Stimulated activated CD8-positive, alpha-beta memory T cell treated with anti-CD3 and anti-CD28 coated beads, Interleukin-7, amount 100 ng/mL, for 1 hour (primary cell): ENCODE results near the gene SPPL2B.
"Not testable (repeated sequence)": the region's sequence is repeated elsewhere in the genome, so short reads cannot be mapped to it uniquely, and the experiment has no call there.

Experiments used
- DNase-seq, 2 donors: peaks; one replicate each; pipeline ENCODE4 v3.0.0-alpha.2; 2020; ENCODE audit warnings: low read depth in 2 of 2

Gene SPPL2B

DNA sequence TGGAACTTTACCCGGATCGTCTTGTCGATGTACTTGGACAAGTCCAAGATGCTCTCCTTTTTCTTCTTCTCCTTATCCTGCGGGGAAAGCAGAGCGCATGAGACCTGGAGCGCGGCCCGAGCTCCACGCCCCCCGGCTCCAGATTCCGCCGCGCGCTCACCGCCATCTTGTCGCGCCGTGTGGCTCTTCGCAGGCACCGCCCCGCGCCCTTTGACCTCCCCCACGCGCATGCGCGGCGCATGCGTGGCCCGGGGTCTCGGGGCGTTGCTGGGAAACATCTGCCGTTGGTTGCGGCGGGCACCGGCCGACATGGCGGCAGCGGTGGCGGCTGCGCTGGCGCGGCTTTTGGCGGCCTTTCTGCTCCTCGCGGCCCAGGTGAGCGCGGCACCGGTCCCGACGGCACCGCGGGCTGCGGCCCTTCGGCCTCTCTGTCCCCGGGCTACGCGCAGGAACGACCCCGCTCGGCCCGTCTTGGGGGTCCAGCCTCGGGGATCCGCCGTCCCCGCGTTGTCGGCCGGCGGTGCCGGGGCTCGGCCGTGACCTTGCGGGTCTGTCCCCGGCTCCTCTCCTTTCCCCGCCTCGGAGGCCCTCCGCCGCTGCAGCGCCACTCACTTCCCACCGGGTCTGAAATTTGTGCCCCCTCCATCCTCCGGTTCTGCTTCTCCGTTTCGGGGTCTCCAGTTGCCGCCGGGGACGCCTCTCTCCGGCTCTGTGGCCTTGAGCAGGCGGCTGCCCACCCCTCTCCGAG lies at the start of gene SPPL2B, which contains the start of gene LSM7:
Gene SPPL2B (plus strand): TSS at position 284 of the 748 bp plus-strand sequence. CDS start 26 bp downstream, at position 310.
Gene LSM7 (minus strand): TSS at position 186 of the 748 bp plus-strand sequence. CDS start 20 bp downstream, at position 166.
- peak; percentile 86 to 90 for DNase-seq

GRCh38 chr19:2280633-2281264 lies 47.7 kb upstream of the SPPL2B start:
- DNase-seq = no peak

DNA sequence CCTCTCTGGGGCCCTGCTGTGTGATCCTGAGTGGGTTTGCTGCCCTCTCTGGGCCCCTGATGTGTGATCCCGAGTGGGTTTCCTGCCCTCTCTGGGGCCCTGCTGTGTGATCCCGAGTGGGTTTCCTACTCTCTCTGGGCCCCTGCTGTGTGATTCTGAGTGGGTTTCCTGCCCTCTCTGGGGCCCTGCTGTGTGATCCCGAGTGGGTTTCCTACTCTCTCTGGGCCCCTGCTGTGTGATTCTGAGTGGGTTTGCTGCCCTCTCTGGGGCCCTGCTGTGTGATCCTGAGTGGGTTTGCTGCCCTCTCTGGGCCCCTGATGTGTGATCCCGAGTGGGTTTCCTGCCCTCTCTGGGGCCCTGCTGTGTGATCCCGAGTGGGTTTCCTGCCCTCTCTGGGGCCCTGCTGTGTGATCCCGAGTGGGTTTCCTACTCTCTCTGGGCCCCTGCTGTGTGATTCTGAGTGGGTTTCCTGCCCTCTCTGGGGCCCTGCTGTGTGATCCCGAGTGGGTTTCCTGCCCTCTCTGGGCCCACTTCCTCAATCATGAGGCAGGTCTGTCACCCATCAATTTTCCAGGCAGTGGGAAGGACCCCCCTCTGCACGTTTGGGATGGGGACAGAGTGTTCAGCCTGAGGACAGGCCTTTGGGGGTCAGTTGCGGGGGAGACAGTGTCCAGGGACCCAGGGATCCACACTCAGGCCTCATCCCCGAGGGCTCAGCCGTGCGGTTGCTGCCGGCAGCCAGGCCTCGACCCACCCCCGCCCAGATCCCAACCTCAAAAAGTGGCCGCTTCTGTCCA lies 47.0 kb upstream of the SPPL2B start:
- DNase-seq = not testable (repeated sequence)

GRCh38 chr19:2282062-2282861 lies 46.2 kb upstream of the SPPL2B start, which contains the start of gene PEAK3:
PEAK3 (minus strand) TSS chr19:2282175; CDS start chr19:2280931, 1,244 bp downstream.
- DNase-seq = no peak

- no peak for DNase-seq
Observed at GRCh38 chr19:2282862-2283237, 45.6 kb upstream of the SPPL2B start.

GRCh38 chr19:2283835-2284507 lies 44.5 kb upstream of the SPPL2B start:
- no peak for DNase-seq

GRCh38 chr19:2286402-2287140 lies 41.9 kb upstream of the SPPL2B start:
- DNase-seq = no peak

DNA sequence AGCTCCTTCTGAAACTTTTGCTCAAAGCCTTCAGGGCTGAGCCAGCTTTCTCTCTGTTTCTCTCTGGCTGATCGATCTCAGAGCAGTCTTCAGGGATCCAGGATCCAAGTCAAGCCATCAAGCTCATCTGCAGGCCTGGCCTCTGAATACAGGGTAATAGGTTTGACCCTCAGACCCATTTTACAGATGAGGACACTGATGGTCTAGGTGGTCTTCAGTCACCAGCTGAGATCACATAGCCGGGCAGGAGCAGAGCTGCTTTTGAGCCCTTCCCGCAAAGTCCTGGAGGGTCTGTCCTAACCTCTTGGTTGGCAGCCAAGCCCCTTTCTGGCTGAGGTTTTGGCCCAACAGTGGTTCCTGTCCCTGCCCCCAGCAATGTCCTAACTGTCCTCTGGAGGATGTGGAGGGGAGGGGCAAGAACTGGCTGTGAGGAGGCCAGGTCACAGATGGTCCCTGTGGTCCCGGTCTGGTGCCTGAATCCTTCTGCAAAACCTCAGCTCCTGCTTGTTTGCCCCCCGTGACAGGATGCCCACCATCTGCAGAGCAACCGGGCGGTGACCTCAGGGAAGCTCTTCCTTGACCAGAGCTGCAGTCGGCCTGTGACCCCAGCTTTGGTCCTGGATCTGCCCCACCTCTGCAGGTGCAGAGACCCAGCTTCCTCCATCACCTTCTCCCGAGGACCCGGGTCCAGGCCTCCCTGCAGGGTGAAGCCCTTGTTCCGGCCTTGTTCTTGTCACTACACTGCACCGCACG lies 40.7 kb upstream of the SPPL2B start:
- DNase-seq = no peak

DNA sequence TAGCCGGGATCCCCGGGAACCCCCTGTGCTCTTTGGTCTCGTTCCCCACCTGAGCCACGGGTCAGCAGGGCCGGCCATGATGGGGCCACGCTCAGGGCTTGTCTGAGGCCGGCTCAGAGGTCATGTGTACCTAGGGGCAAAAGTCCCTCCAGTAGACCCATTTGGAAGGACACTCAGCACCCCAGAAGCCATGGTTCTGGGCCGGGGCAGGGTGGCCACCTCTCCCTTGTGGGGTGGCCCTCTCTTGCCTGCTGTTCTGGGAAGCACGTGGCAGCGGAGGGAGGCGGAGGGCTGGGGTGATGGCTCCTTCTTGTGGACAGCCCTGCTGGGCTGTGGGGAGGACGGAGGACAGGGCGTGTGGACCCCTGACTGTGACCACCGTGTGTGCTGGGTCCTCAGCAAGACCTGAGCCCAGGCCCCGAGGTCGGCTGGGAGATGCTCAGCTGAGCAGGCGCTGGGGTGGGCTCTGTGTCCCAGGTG lies 40.1 kb upstream of the SPPL2B start:
- DNase-seq = no peak

DNA sequence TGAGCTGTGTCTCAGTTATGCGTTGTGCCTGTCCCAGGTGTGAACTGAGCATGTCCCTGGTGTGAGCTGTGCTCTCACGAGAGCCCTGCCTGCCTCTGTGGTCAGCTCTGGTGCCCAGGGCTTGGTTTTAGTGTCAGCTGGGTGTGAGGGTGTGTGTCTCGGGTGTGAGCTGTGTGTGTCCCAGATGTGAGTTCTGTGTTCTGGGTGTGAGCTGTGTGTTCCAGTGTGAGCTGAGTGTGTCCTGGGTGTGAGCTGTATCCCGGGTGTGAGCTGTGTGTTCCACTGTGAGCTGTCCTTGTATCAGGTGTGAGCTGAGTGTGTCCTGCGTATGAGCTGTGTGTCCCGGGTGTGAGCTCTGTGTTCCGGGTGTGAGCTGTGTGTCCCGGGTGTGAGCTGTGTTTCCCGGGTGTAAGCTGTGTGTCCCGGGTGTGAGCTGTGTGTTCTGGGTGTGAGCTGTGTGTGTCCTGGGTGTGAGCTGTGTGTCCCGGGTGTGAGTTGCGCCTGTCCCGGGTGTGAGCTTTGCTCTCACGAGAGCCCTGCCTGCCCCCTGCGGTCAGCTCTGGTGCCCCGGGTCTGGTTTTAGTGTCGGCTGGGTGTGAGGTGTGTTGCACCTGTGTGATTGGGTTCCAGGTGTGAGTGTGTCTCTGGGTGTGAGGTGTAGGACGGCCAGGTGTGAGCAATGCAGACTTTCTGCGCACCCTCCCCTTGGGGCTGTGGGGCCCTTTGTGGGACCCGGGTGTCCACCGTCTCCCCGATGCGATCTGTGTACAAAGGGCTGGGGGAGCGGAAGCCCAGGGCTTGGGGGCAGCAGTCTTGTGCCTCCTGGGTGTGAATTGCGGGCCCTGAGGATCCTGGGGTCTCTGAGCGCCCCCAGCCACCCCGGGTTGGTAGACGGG lies 39.4 kb upstream of the SPPL2B start:
- DNase-seq = no peak

DNA sequence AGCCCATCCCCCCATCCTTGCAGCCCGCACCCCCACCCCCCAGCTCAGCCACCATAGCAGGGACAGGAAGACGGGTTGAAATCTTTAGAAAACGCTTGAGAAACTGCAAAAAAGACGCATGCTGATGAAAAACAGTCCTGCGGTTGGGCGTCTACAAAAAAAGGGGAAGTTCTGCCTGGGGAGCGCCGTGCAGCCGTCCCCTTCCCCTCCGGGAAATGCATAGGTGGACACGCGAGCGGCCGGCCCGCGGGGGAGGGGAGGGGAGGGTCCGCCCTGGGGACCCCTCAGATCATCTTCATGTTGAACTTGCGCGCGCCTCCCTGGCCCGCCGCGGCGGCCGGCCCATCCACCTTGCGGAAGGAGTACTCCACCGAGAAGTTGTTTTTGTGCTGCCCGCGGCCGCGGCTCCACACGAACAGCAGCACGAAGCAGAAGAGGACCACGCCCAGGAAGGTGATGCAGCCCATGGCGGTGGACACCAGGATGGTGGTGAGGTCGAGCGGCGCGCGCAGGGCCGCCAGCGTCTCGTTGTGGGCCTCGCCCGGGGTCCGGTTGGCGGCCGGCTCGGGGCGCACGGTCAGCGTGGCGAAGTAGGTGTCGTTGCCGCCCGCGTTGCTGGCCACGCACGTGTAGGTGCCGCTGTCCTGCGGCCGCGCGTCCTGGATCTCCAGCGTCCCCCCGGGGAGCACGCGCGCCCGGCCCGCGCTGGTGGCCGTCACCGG lies 38.6 kb upstream of the SPPL2B start:
- DNase-seq = no peak

- no peak for DNase-seq
Observed at GRCh38 chr19:2290441-2291184, 37.9 kb upstream of the SPPL2B start.

DNA sequence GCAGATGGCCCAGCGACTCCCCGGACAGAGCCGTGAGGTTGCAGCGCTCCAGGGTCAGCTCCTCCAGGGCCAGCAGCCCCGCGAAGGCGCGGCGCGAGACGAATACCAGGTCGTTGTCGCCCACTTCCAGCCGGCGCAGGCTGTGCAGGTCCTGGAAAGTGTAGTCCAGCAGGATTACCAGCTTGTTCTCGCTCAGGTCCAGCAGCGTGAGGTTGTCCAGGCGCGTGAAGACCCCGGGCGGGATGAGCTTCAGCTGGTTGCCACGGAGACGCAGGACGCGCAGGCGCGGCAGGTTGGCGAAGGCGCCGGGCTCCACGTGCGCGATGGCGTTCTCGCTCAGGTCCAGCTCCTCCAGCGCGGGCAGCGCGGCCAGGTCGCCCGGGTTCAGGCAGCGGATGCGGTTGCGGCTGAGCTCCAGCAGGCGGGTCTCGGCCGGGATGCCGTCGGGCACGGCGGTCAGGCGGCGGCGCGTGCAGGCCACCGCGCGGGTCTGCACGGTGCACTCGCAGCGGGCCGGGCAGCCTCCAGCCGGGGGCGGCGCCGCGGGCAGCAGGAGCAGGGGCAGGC lies 37.2 kb upstream of the SPPL2B start:
- no peak for DNase-seq

DNA sequence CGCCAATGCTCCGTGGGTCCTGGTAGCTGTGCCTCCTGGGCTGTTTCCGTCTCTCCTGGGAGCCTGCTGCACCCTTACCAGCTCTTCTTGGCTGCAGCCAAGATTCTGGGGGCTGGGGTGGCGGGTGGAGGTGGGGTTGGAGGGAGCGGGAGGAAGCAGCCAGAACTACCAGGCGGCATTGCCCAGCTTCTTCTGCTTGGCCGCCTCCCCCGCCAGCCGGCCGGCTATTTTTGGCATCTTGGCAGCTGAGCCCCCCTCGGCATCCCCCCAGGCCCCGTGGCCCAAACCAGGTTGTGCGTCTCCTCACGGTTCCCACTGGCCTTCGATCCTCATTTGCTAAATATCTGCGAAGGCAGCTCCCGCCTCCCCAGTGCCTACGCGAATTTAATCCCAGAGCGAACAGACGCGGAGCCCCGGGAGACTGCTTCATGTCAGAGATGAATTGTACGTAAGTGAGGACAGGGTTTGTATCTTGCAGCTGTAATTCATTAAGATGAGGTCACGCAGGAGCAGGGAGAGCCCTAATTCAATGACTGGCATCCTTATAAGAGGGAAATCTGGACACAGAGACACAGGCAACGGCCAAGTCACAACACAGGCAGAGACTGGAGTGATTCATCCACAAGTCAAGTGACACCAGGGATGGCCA lies 33.7 kb upstream of the SPPL2B start:
- DNase-seq = no peak

GRCh38 chr19:2296141-2296540 lies 32.3 kb upstream of the SPPL2B start:
- no peak for DNase-seq

GRCh38 chr19:2300533-2300932 lies 28.0 kb upstream of the SPPL2B start:
- no peak for DNase-seq
